H9 (cell line): Measurements from ENCODE around the gene SLC19A1. TPM values are rescaled to one million over a fixed set of nuclear protein-coding genes. Genes with fewer than 3 reads are reported as not detected.

Experiments
- DNase-seq: peaks from one replicate; pipeline ENCODE4 v3.0.0-alpha.2; 2017
- H2AFZ ChIP-seq: one replicate; pipeline ENCODE4 v1.6.1; 2013; ENCODE audit warnings: mild to moderate bottlenecking, low read length, control low read depth, moderate library complexity
- H2AK5ac ChIP-seq: 2 replicates; pipeline ENCODE4 v1.6.1; 2013; ENCODE audit warnings: low read length, control low read depth, mixed read lengths; ENCODE audit not compliant: insufficient read length
- H2BK120ac ChIP-seq: one replicate; pipeline ENCODE4 v1.6.1; 2013; ENCODE audit warnings: low read depth, mild to moderate bottlenecking, low read length, control low read depth, inconsistent platforms; ENCODE audit not compliant: poor library complexity, severe bottlenecking
- H2BK12ac ChIP-seq: 2 replicates; pipeline ENCODE4 v1.6.1; 2013; ENCODE audit warnings: low read length, control low read depth, mixed read lengths, low read depth; ENCODE audit not compliant: insufficient read length
- H2BK15ac ChIP-seq: 2 replicates; pipeline ENCODE4 v1.6.1; 2013; ENCODE audit warnings: low read depth, low read length, control low read depth
- H2BK20ac ChIP-seq: one replicate; pipeline ENCODE4 v1.6.1; 2013; ENCODE audit warnings: low read depth, mild to moderate bottlenecking, low read length, control low read depth, inconsistent platforms; ENCODE audit not compliant: poor library complexity, severe bottlenecking
- H2BK5ac ChIP-seq: 2 replicates; pipeline ENCODE4 v1.6.1; 2013; ENCODE audit warnings: low read length, control low read depth, mixed read lengths; ENCODE audit not compliant: insufficient read length
- H3K14ac ChIP-seq: 2 replicates; pipeline ENCODE4 v1.6.1; 2013; ENCODE audit warnings: low read length, control low read depth; ENCODE audit not compliant: insufficient read depth
- H3K18ac ChIP-seq: 2 replicates; pipeline ENCODE4 v1.6.1; 2013; ENCODE audit warnings: low read depth, mild to moderate bottlenecking, mixed read lengths, low read length, control low read depth; ENCODE audit not compliant: insufficient read length
- H3K23ac ChIP-seq: 2 replicates; pipeline ENCODE4 v1.6.1; 2013; ENCODE audit warnings: low read length, control low read depth, mixed read lengths, low read depth; ENCODE audit not compliant: insufficient read length
- H3K23me2 ChIP-seq: 2 replicates; pipeline ENCODE4 v1.6.1; 2013; ENCODE audit warnings: low read depth, mild to moderate bottlenecking, mixed read lengths, low read length, control low read depth; ENCODE audit not compliant: insufficient read length, poor library complexity, severe bottlenecking
- H3K27ac ChIP-seq: 2 replicates; pipeline ENCODE4 v1.5.1; 2013; ENCODE audit warnings: low read length, control low read depth, mixed read lengths, low read depth; ENCODE audit not compliant: insufficient read length
- H3K27me3 ChIP-seq: 2 replicates; pipeline ENCODE4 v1.6.1; 2013; ENCODE audit warnings: low read length, control low read depth, inconsistent platforms; ENCODE audit not compliant: insufficient read depth
- H3K4ac ChIP-seq: 2 replicates; pipeline ENCODE4 v1.6.1; 2013; ENCODE audit warnings: low read depth, mild to moderate bottlenecking, control low read depth, inconsistent platforms, low read length, moderate library complexity
- H3K4me1 ChIP-seq: 2 replicates; pipeline ENCODE4 v1.6.1; 2013; ENCODE audit warnings: low read length, control low read depth, inconsistent platforms; ENCODE audit not compliant: insufficient read depth
- H3K4me2 ChIP-seq: 2 replicates; pipeline ENCODE4 v1.6.1; 2013; ENCODE audit warnings: low read length, control low read depth, mixed read lengths; ENCODE audit not compliant: insufficient read length, insufficient read depth
- H3K56ac ChIP-seq: 2 replicates; pipeline ENCODE4 v1.6.1; 2013; ENCODE audit warnings: low read depth, mild to moderate bottlenecking, mixed read lengths, low read length, control low read depth; ENCODE audit not compliant: insufficient read length
- H3K79me1 ChIP-seq: 2 replicates; pipeline ENCODE4 v1.6.1; 2013; ENCODE audit warnings: low read depth, mild to moderate bottlenecking, moderate library complexity, low read length, control low read depth, inconsistent platforms; ENCODE audit not compliant: insufficient read depth, poor library complexity, severe bottlenecking
- H3K79me2 ChIP-seq: 2 replicates; pipeline ENCODE4 v1.6.1; 2013; ENCODE audit warnings: low read length, control low read depth, inconsistent platforms; ENCODE audit not compliant: insufficient read depth
- H3K9ac ChIP-seq: 2 replicates; pipeline ENCODE4 v1.6.1; 2013; ENCODE audit warnings: low read length, control low read depth, mixed read lengths; ENCODE audit not compliant: insufficient read length; ENCODE audit errors: extremely low read depth
- H3K9me3 ChIP-seq: one replicate; pipeline ENCODE4 v1.6.1; 2013; ENCODE audit warnings: low read depth, low read length, inconsistent platforms; ENCODE audit not compliant: control insufficient read depth
- H3T11ph ChIP-seq: one replicate; pipeline ENCODE4 v1.6.1; 2013; ENCODE audit warnings: mild to moderate bottlenecking, low read length, control low read depth, inconsistent platforms
- H4K20me1 ChIP-seq: one replicate; pipeline ENCODE4 v1.6.1; 2013; ENCODE audit not compliant: control insufficient read depth, insufficient read length, insufficient read depth
- H4K5ac ChIP-seq: 2 replicates; pipeline ENCODE4 v1.6.1; 2013; ENCODE audit warnings: low read depth, mild to moderate bottlenecking, mixed read lengths, low read length, control low read depth; ENCODE audit not compliant: insufficient read length
- H4K8ac ChIP-seq: replicated peaks from 2 replicates; pipeline ENCODE4 v1.6.1; 2013; ENCODE audit warnings: low read length, control low read depth, mixed read lengths, low read depth; ENCODE audit not compliant: insufficient read length
- H4K91ac ChIP-seq: 2 replicates; pipeline ENCODE4 v1.6.1; 2013; ENCODE audit warnings: low read depth, mild to moderate bottlenecking, moderate library complexity, mixed read lengths, low read length, control low read depth; ENCODE audit not compliant: insufficient read length
- H3K27ac Mint-ChIP-seq, 3 experiments: 2 replicates in 2 of 3; 3 replicates in 1 of 3; pipeline ENCODE4 v1.8.0; 2020 to 2021; ENCODE audit warnings: mixed read lengths in 3 of 3, mild to moderate bottlenecking in 1 of 3, moderate library complexity in 1 of 3
- H3K27me3 Mint-ChIP-seq: 2 replicates; pipeline ENCODE4 v1.8.0; 2021; ENCODE audit warnings: low read depth, mild to moderate bottlenecking, moderate library complexity, mixed read lengths
- H3K36me3 Mint-ChIP-seq, 3 experiments: 2 replicates in 2 of 3; 3 replicates in 1 of 3; pipeline ENCODE4 v1.8.0; 2020 to 2021; ENCODE audit warnings: low read depth in 3 of 3, mixed read lengths in 3 of 3; ENCODE audit not compliant: insufficient read depth in 1 of 3
- H3K4me1 Mint-ChIP-seq, 2 experiments: 2 replicates each; pipeline ENCODE4 v1.8.0; 2020; ENCODE audit warnings: mixed read lengths in 2 of 2
- H3K4me3 Mint-ChIP-seq, 2 experiments: 2 replicates in 1 of 2; 3 replicates in 1 of 2; pipeline ENCODE4 v1.8.0; 2020 to 2021; ENCODE audit warnings: mild to moderate bottlenecking in 2 of 2, mixed read lengths in 2 of 2, moderate library complexity in 1 of 2
- H3K9me3 Mint-ChIP-seq, 2 experiments: 2 replicates in 1 of 2; 3 replicates in 1 of 2; pipeline ENCODE4 v1.8.0; 2020; ENCODE audit warnings: mild to moderate bottlenecking in 2 of 2, mixed read lengths in 2 of 2, moderate library complexity in 1 of 2
- WGBS: extraction: QIAGEN DNeasy Blood & Tissue Kit; methylation state at CpG from one replicate; pipeline ENCODE4 v1.1.7; 2013; ENCODE audit warnings: missing lambda C conversion rate, low lambda C conversion rate, mixed read lengths; ENCODE audit not compliant: insufficient read length; ENCODE audit errors: extremely low coverage; 5-methylcytosine and 5-hydroxymethylcytosine counted together
- total RNA-seq: library from RNA; stranded (reverse); gene quantifications from 2 replicates; pipeline ENCODE4 v1.2.1, GENCODE V29; 2021
- TF ChIP-seq, protein P1 (sequence below): fragments of 200-600 bp; sonication (generic); conservative IDR thresholded peaks from 3 replicates; pipeline ENCODE4 v1.8.0; 2021; ENCODE audit warnings: antibody characterized with exemption, mild to moderate bottlenecking

Gene SLC19A1
- total RNA-seq, 1 experiment from 2014 or later, result 32.4 TPM

DNA sequence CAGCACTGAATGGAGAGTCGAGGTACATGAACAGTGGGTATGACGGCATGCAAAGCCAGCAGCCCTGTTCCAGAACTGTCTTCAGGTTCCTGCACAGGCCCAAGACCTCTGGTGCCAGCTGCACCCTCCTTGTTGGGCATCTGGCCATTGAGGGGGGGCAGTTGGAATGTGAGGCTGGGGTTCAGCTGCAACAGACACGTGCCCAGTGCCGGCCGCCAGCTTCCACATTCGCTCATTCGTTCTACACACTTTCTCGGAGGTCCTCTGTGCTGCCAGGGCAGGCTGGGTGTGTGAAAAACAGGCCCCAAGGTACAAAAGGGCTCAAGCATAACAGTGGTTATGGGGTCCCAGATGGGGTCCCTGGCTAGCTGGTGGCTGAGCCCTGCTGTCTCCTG, 37.9 kb upstream of the SLC19A1 start:
- Histone ChIP-seq H3K79me1 (no peaks in the 10 kb centered on the region), H2AK5ac (no peak overlapping the region), H4K5ac (no peak overlapping the region), H3K4me2 (no peak overlapping the region), H3K79me2 (no peaks in the 10 kb centered on the region), H3K4ac (no peak overlapping the region), H2BK5ac (no peak overlapping the region), H3K27me3 (no peaks in the 10 kb centered on the region), H2AFZ (no peak overlapping the region), H2BK15ac (no peak overlapping the region), H3K9me3 (peaks cover 6% of the 10 kb centered on the region), H3K9ac (no peak overlapping the region), H3K18ac (no peak overlapping the region), H2BK12ac (no peak overlapping the region), H3K23ac (no peak overlapping the region), H3K23me2 (no peaks in the 10 kb centered on the region), H2BK120ac (no peak overlapping the region), H3K56ac (no peak overlapping the region), H3K27ac (no peak overlapping the region), H4K20me1 (no peaks in the 10 kb centered on the region), H3T11ph (no peak overlapping the region), H3K4me1 (no peaks in the 10 kb centered on the region), H4K8ac (no peak overlapping the region), H3K14ac (no peak overlapping the region), H2BK20ac (no peak overlapping the region), H4K91ac (no peak overlapping the region)
- DNase-seq, result no peak
- Mint-ChIP-seq H3K4me3 (no peak overlapping the region), H3K9me3 (peaks cover 20 to 26% of the 10 kb centered on the region in 2 experiments), H3K4me1 (no peaks in the 10 kb centered on the region; a peak in 1 of 4 replicates), H3K27me3 (peaks cover 30% of the 10 kb centered on the region), H3K27ac (no peak overlapping the region), H3K36me3 (peaks cover 0 to 6% (median 3%) of the 10 kb centered on the region in 3 experiments; a peak in 3 of 7 replicates)
- WGBS, result no CpG with 5 or more reads among the region's 8 CpGs
- TF ChIP-seq, protein P1, sequence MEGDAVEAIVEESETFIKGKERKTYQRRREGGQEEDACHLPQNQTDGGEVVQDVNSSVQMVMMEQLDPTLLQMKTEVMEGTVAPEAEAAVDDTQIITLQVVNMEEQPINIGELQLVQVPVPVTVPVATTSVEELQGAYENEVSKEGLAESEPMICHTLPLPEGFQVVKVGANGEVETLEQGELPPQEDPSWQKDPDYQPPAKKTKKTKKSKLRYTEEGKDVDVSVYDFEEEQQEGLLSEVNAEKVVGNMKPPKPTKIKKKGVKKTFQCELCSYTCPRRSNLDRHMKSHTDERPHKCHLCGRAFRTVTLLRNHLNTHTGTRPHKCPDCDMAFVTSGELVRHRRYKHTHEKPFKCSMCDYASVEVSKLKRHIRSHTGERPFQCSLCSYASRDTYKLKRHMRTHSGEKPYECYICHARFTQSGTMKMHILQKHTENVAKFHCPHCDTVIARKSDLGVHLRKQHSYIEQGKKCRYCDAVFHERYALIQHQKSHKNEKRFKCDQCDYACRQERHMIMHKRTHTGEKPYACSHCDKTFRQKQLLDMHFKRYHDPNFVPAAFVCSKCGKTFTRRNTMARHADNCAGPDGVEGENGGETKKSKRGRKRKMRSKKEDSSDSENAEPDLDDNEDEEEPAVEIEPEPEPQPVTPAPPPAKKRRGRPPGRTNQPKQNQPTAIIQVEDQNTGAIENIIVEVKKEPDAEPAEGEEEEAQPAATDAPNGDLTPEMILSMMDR, result no peak
